ENCODE results near the gene FMN1. TPM values are rescaled to one million over a fixed set of nuclear protein-coding genes. Genes with fewer than 3 reads are reported as not detected.

FMN1 gene
- total RNA-seq, 2 experiments from 2014 or later = 0.04 to 0.13 TPM

DNA sequence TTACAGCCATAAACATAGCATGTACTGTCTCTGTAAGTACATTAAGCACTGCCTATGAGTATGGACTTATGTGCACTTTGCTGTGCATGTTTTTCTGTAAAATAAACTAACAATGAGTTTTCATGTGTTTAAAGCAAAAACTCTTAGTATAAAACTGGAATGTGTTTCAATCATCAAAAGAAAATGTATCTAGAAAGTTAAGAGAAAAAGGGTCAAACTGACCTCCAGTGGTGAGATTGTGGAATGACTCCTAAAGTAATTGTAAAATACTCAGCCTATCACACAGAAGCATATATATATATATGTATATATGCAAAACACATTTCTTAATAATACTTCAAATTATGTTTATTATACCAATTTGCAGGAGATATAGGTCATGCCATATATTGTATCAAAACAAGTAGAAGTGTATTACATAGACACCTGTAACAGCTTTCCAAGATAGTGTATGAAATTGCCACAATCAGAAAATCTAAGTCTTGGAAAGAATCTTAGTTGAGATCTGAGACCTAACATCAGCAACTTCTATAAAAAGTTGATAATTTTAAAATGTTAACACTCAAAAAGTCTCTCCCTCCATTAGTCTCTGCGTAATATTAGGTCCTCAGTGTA lies 199.6 kb downstream of the FMN1 start:
- ChIA-PET POLR2A (no interaction called here), CTCF (interaction anchor here (1.6 kb wide), 1 partner anchor 332 kb away, joined by 6 read pairs; no protein-coding TSS in a partner anchor)

GRCh38 chr15:32993285-32993684 lies 201.2 kb downstream of the FMN1 start:
- ChIA-PET CTCF (no interaction called here), POLR2A (no interaction called here)

- POLR2A ChIA-PET = no interaction called here
- CTCF ChIA-PET = no interaction called here
These were observed 202.8 kb downstream of the FMN1 start for GRCh38 chr15:32991619-32992111.

GRCh38 chr15:32990071-32990470 lies 204.4 kb downstream of the FMN1 start:
- ChIA-PET POLR2A (no interaction called here), CTCF (no interaction called here)

DNA sequence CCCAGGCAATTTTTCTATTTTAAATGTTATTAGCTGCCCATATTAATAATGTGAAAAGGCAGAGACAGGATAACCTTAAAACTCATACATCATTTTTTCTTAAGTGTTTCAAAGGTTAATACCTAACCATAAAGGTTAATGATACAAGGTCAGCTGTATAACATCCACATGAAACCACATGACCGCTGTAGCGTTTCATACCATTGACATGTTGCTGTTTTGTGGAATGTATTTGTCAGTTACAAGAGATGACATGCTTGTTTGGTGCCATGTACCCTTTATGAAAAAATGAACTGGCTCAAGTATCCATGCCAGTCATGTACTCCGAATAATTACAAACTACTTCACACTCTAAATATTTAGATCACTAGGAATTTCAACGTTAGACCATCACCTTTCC lies 207.4 kb downstream of the FMN1 start:
- ChIA-PET CTCF (no interaction called here), POLR2A (no interaction called here)

DNA sequence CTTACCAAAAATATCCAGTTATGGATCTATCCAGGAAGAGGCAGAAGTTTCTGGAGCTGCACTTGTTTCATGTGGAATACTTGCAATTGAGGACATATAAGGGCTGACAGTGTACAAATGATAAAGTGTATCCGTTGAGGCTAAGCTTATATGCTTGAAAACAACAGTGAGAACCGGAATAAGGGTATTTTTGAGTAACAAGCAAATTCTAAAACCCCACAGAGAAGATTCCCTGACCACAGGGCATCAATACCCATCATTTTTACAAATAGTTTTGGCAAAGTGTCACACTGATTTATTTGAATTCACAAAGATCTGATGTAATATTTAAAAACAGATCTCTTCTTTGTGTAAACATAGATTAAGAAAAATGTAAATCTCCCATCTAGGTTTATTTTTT lies 208.4 kb downstream of the FMN1 start:
- ChIA-PET POLR2A (no interaction called here), CTCF (no interaction called here)

- ChIA-PET POLR2A (no interaction called here), CTCF (interaction anchor here (0.5 kb wide), 1 partner anchor 102 kb away, joined by 3 read pairs; no protein-coding TSS in a partner anchor)
These were observed 210.8 kb downstream of the FMN1 start for GRCh38 chr15:32983679-32984078.

DNA sequence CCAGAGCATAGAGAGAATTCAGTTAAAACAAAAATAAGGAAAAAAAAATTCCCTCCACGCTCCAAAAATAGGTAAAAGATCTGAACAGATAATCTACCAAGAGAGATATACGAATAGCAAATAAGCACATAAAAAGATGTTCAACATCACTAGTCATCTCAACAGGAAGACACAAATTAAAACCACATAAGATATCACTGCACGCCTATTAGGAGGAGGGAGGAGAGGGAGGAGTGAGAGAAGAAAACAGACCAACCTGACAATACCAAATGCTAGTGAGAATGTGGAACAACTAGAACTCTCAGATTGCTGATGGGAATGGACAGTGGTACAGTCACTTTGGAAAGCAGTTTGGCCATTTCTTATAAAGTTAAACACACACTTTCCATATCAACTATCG lies 212.5 kb downstream of the FMN1 start:
- CTCF ChIA-PET = no interaction called here

GRCh38 chr15:32981536-32981935 lies 213.0 kb downstream of the FMN1 start:
- ChIA-PET POLR2A (no interaction called here), CTCF (no interaction called here)

More for the DNA sequence above, 212.5 kb downstream of the FMN1 start:
- POLR2A ChIA-PET = no interaction called here

GRCh38 chr15:32979710-32980109 lies 214.8 kb downstream of the FMN1 start:
- ChIA-PET POLR2A (no interaction called here), CTCF (no interaction called here)

GRCh38 chr15:32977506-32977905 lies 217.0 kb downstream of the FMN1 start:
- ChIA-PET POLR2A (no interaction called here), CTCF (no interaction called here)

DNA sequence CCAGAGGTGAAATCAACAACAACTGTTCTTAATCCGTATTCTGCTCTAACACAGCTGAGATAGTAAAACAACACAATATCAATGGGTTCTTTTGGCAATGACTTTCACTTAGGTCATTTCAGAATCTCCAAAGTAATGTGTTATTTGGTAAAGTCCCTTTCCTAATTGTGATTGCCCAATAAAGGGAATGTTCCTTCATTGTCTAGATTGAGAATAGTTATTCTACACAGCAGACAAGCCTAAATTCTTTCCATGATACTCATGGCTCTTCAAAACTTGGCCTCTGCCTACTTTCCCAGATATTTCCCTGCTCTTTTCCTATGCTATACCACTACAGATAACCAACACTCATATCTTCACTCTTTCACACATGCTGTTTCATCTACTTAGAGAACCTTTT lies 219.8 kb downstream of the FMN1 start:
- POLR2A ChIA-PET = no interaction called here
- CTCF ChIA-PET = no interaction called here

DNA sequence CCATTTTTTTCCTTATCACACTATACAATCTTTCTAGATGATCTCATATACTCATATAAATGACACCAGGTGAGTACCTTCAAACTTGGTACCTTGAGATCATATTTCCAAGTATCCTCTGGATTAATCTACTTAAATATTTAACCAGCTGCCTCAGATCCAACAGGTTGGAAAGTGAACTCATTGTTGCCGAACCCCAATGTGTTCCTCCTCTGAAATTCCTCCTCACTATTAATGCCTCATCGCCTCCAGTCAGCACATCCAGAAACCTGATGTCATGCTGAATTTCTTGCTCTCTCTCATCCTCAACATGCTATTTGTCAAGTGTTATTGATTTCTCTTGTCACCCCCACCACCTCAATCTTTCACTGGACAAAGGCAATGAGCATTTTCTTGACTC lies 221.8 kb downstream of the FMN1 start:
- ChIA-PET POLR2A (no interaction called here), CTCF (no interaction called here)

- ChIA-PET CTCF (no interaction called here), POLR2A (no interaction called here)
These were observed 223.7 kb downstream of the FMN1 start for GRCh38 chr15:32970847-32971246.

DNA sequence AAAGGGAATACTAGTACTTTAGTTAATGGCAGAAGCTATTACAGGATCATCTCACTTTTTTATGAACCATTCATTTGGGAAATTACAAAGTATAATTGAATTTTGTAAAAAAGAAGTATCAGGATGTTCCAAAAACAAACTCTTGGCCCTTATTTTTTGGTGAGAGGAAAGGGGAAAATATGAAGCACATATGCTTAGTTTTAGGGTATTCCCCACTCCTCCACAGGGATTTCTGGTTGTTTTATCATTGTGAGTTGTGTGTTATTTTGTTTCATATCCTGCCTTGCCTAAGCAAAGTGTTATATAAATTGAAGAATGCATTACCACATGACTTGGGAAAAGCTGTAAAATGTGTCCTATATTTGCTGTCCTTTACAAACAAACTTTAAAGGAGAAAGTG lies 227.0 kb downstream of the FMN1 start:
- ChIA-PET POLR2A (no interaction called here), CTCF (no interaction called here)

DNA sequence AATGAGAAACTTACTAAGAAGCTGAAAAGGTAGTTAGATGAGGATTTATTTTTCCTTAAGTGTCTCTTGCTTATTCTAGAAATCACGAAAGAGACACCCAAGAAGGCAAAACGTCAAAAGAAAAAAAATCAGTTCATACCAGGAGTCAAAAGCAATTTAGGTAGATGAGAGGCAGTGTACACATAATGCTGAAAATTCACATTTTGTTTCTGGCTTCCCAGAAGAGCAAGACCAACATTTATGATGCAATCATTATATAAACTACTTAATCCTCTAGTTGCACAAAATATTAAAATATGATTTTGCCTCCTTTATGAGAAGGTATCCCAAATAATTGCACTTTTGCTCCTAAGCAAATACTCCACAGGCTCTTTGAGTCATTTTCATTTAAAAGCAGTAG lies 228.0 kb downstream of the FMN1 start:
- ChIA-PET CTCF (no interaction called here), POLR2A (no interaction called here)

DNA sequence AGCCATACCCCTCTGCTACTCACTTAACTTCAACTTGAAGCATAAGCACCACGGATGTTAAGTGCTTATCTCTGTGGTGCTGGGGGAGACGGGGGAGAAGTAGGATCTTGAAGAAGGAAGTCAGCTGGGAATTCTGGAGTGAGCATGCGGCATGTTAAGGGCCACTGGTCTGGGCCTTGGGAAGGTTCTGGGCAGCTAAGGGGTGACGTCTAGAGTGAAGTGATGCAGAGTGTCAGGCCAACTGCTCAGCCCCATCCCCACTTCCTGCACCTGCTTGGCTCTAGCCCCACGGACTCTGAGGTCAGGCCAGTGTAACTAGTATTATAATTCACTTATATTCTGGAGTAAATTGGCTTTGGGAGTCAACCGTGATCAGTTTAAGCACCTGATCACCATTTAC lies 228.6 kb downstream of the FMN1 start:
- ChIA-PET CTCF (no interaction called here), POLR2A (no interaction called here)

GRCh38 chr15:32959077-32959476 lies 235.4 kb downstream of the FMN1 start:
- CTCF ChIA-PET = interaction anchor here (0.7 kb wide), 1 partner anchor 122 kb away, joined by 5 read pairs; no protein-coding TSS in a partner anchor

GRCh38 chr15:32957219-32957618 lies 237.3 kb downstream of the FMN1 start:
- ChIA-PET POLR2A (no interaction called here), CTCF (no interaction called here)

More at GRCh38 chr15:32959077-32959476, 235.4 kb downstream of the FMN1 start:
- POLR2A ChIA-PET = no interaction called here

DNA sequence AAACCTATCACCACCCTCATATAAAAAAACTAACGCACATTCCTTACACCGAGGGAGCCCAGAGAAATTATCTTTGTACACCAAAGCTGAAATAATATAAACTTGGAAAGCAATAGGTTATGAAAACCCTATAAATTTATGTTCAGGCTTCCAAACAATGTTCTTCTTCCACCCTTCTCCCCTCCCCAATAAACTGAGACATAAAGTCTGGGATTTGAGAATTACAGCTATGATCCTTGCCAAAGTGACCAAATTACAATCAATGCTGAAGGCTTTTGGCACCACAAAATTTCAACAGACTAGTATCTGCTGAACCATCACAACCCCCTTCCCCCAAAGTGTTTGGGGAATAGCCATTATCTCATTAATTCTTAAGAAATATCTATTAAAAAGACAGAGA lies 237.8 kb downstream of the FMN1 start:
- CTCF ChIA-PET = no interaction called here
- POLR2A ChIA-PET = no interaction called here

- ChIA-PET CTCF (no interaction called here), POLR2A (no interaction called here)
These were observed 238.5 kb downstream of the FMN1 start for GRCh38 chr15:32956006-32956405.

- ChIA-PET POLR2A (no interaction called here), CTCF (no interaction called here)
These were observed 241.0 kb downstream of the FMN1 start for GRCh38 chr15:32953533-32953910.

All from activated CD8-positive, alpha-beta memory T cell treated with anti-CD3 and anti-CD28 coated beads for 36 hours (primary cell).